Measurements from ENCODE around the gene CYREN. TPM values are rescaled to one million over a fixed set of nuclear protein-coding genes. Genes with fewer than 3 reads are reported as not detected.
A peak's percentile ranks its signal among the peaks of the same experiment; 100 is the strongest.

Gene CYREN
- total RNA-seq, 4 donors from 2014 or later, result 4.1 to 47.4 (median 27.7) TPM

DNA sequence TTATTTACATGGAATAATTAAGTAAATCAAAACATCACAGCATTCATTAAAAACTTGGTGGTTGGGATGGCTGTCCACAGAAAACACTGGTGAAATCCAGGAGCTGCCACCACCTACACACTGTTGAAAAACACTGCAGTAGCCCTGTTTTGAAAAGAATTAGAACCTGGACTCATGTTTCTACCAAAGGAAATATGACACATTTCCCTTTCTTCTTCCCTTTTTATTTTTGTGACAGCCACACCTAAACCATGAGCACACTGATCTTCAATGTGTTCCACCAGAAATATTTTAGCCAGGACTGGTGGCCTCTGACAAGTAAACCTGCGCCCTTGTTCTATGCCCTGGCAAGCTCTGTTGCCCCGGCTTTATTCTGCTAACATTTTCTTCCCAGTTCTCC lies 19.4 kb downstream of the CYREN start:
- no peaks in the 10 kb centered on the region for H3K36me3 ChIP-seq
- intact Hi-C loops (cut with DNase I; ENCODE audit: low total_unique reads), result no loop called here
- H3K9me3 ChIP-seq, result no peaks in the 10 kb centered on the region
- no peak for DNase-seq
- peak overlapping the region; percentile 94 to 99 for H3K27ac ChIP-seq
- TF ChIP-seq POLR2A (IDR thresholded peaks at IDR 0.05) (no peak), CTCF (IDR thresholded peaks at IDR 0.05) (no peak)
- no peak overlapping the region for H3K4me3 ChIP-seq
- no peaks in the 10 kb centered on the region for H3K4me1 ChIP-seq
- H3K27me3 ChIP-seq, result no peaks in the 10 kb centered on the region

DNA sequence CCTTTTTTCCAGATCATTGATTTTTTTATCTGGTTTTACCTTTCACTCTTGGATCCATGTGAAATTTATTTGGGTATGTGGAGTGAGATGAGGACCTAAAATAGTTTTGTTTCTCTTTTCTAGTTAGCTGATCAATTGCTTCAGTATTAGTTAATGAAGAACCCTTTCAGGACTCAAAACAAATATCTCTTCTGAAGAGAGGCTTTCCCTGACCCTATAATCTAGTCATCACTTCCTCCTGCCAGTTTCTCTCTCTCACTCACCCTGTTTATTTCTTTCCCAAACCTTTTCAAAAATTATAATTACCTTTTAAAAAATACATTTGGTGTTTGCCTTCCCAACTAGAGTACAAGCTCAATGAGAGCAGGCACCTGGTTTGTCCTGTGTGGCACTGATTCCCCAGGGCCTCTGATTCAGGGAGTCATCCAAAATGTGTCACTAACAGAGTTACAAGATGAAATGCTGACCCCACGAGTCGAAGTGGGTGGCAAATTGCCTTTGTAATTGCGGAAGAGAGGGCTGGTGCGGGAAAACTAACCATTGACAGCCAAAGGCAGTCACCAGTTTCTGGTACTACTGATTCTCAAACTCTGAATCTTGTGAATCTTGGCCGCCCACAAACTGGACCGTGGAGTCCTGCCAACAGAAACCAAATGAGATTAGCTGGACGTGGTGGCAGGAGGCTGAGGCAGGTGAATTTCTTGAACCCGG lies 20.3 kb downstream of the CYREN start:
- Histone ChIP-seq H3K27me3 (no peaks in the 10 kb centered on the region), H3K36me3 (no peaks in the 10 kb centered on the region), H3K27ac (peak overlapping the region; percentile 94 to 99), H3K4me1 (no peaks in the 10 kb centered on the region), H3K9me3 (no peaks in the 10 kb centered on the region), H3K4me3 (no peak overlapping the region)
- TF ChIP-seq POLR2A (IDR thresholded peaks at IDR 0.05) (no peak), CTCF (IDR thresholded peaks at IDR 0.05) (no peak)
- intact Hi-C loops (cut with DNase I; ENCODE audit: low total_unique reads), result no loop called here
- no peak for DNase-seq

- TF ChIP-seq CTCF (IDR thresholded peaks at IDR 0.05) (peak in 3 of 4 experiments; percentile 6 to 27 (median 10)), POLR2A (IDR thresholded peaks at IDR 0.05) (peak; percentile 50 to 78)
- Histone ChIP-seq H3K27me3 (no peaks in the 10 kb centered on the region), H3K4me3 (peak within 1 kb of the TSS; percentile 40 to 52), H3K9me3 (no peaks in the 10 kb centered on the region), H3K27ac (peak within 1 kb of the TSS; percentile 94 to 99), H3K36me3 (no peaks in the 10 kb centered on the region), H3K4me1 (no peaks in the 10 kb centered on the region)
- intact Hi-C loops (cut with DNase I; ENCODE audit: low total_unique reads), result no loop called here
- DNase-seq, result peak in 1 of 2 donors; percentile 61
Measured at GRCh38 chr7:135147899-135148721, 22.4 kb downstream of the CYREN start, which contains the start of gene TMEM140. Gene TMEM140 (plus strand): TSS chr7:135148072. CDS start chr7:135164442, 16,370 bp downstream.

- Histone ChIP-seq H3K27me3 (no peaks in the 10 kb centered on the region), H3K4me1 (no peaks in the 10 kb centered on the region), H3K9me3 (no peaks in the 10 kb centered on the region), H3K4me3 (peak overlapping the region; percentile 40 to 52), H3K27ac (peak overlapping the region; percentile 94 to 99), H3K36me3 (no peaks in the 10 kb centered on the region)
- TF ChIP-seq CTCF (IDR thresholded peaks at IDR 0.05), result no peak
- no peak for TF ChIP-seq POLR2A (IDR thresholded peaks at IDR 0.05)
- peak in 1 of 2 donors; percentile 48 for DNase-seq
- intact Hi-C loops (cut with DNase I; ENCODE audit: low total_unique reads), result no loop called here
Measured at GRCh38 chr7:135147341-135147898, 23.1 kb downstream of the CYREN start.
